OCI-LY7 (cell line): ENCODE data around the gene PRLR. TPM values are rescaled to one million over a fixed set of nuclear protein-coding genes. Genes with fewer than 3 reads are reported as not detected.

Experiments used
- BruUV-seq: library from RNA; stranded (reverse); fragments of 400-500 nt; replicated peaks from 2 replicates; lab custom pipeline; 2021; lab: Mats Ljungman, UMichigan
- CTCF ChIA-PET: fragments of 300-600 bp; sonication (Branson Sonifier 250); formaldehyde crosslinking; loops from one replicate; lab custom pipeline; 2022; ENCODE audit warnings: antibody characterized with exemption; ENCODE audit not compliant: unreplicated experiment; lab: Charles Lee
- POLR2A ChIA-PET: fragments of 300-600 bp; sonication (Branson Sonifier 250); formaldehyde crosslinking; loops from one replicate; lab custom pipeline; 2022; ENCODE audit warnings: antibody characterized with exemption; lab: Charles Lee
- DNase-seq: peaks from one replicate; pipeline ENCODE4 v3.0.0-alpha.2; 2015; ENCODE audit warnings: low spot score
- H2AFZ ChIP-seq: fragments of 200-600 bp; sonication (generic), shearing (Covaris generic); 2 replicates; pipeline ENCODE4 v1.6.1; 2014; ENCODE audit warnings: mild to moderate bottlenecking, antibody characterized with exemption, low read length, moderate library complexity
- H3K27ac ChIP-seq: fragments of 200-600 bp; sonication (generic); 2 replicates; pipeline ENCODE4 v1.5.1; 2014; ENCODE audit warnings: mixed run types, low read depth, mild to moderate bottlenecking, moderate library complexity, low read length, inconsistent platforms; ENCODE audit not compliant: poor library complexity, severe bottlenecking
- H3K36me3 ChIP-seq: fragments of 200-600 bp; sonication (generic); 2 replicates; pipeline ENCODE4 v1.6.1; 2014; ENCODE audit warnings: mild to moderate bottlenecking, antibody characterized with exemption, low read length, moderate library complexity, mixed read lengths; ENCODE audit not compliant: insufficient read depth
- H3K4me1 ChIP-seq: fragments of 200-600 bp; sonication (generic); 2 replicates; pipeline ENCODE4 v1.5.1; 2014; ENCODE audit warnings: mild to moderate bottlenecking, low read length; ENCODE audit not compliant: insufficient read depth, poor library complexity, severe bottlenecking
- H3K4me2 ChIP-seq: fragments of 200-600 bp; sonication (generic); 2 replicates; pipeline ENCODE4 v1.6.1; 2014; ENCODE audit warnings: mild to moderate bottlenecking, low read length
- H3K4me3 ChIP-seq: fragments of 200-600 bp; sonication (generic); 2 replicates; pipeline ENCODE4 v1.5.1; 2014; ENCODE audit warnings: mild to moderate bottlenecking, low read depth, low read length; ENCODE audit not compliant: poor library complexity, severe bottlenecking
- H3K79me2 ChIP-seq: fragments of 200-600 bp; sonication (generic); 2 replicates; pipeline ENCODE4 v1.6.1; 2016; ENCODE audit warnings: low read depth, mild to moderate bottlenecking, low read length, moderate library complexity, mixed read lengths; ENCODE audit not compliant: insufficient read depth
- H3K9me2 ChIP-seq: fragments of 200-600 bp; sonication (generic); 2 replicates; pipeline ENCODE4 v1.6.1; 2016; ENCODE audit warnings: mild to moderate bottlenecking, low read length, mixed read lengths; ENCODE audit not compliant: insufficient read depth
- H3K9me3 ChIP-seq: fragments of 200-600 bp; sonication (generic); 2 replicates; pipeline ENCODE4 v1.6.1; 2014; ENCODE audit warnings: mild to moderate bottlenecking, mixed run types, low read length, mixed read lengths
- H4K20me1 ChIP-seq: fragments of 200-600 bp; sonication (generic); 2 replicates; pipeline ENCODE4 v1.6.1; 2014; ENCODE audit warnings: mild to moderate bottlenecking, antibody characterized with exemption, low read length, moderate library complexity, mixed read lengths; ENCODE audit not compliant: insufficient read depth
- CTCF ChIP-seq: fragments of 200-600 bp; sonication (generic); conservative IDR thresholded peaks from 2 replicates; pipeline ENCODE4 v1.5.1; 2014; ENCODE audit warnings: mild to moderate bottlenecking, antibody characterized with exemption, low read length, moderate library complexity, mixed read lengths
- EZH2phosphoT487 ChIP-seq: fragments of 200-600 bp; sonication (generic); IDR thresholded peaks from 2 replicates; pipeline ENCODE4 v1.6.1; 2018; ENCODE audit warnings: low read depth, borderline replicate concordance, mild to moderate bottlenecking, mixed run types, antibody characterized with exemption, low read length, moderate library complexity, mixed read lengths
- intact Hi-C: fragments of 100-400 bp; cut with micrococcal nuclease; formaldehyde crosslinking; loops from one replicate; pipeline ENCODE4 v1.10.0; 2022; ENCODE audit not compliant: unreplicated experiment
- total RNA-seq, 2 experiments: library from RNA; depleted of rRNA in 1 of 2; stranded (reverse); fragments of >200 nt in 1 of 2; shearing (Covaris generic) in 1 of 2; gene quantifications; 2 replicates each; pipeline ENCODE4 v1.2.3, GENCODE V29; 2014 to 2022

The PRLR gene
- total RNA-seq, 2 experiments from 2014 or later: not detected

- H2AFZ ChIP-seq: no peak overlapping the region
- H3K4me1 ChIP-seq: no peaks in the 10 kb centered on the region
- CTCF ChIA-PET: no interaction called here
- H3K4me2 ChIP-seq: no peak overlapping the region
- no peaks in the 10 kb centered on the region for H3K79me2 ChIP-seq
- H3K27ac ChIP-seq: no peak overlapping the region
- no peak for DNase-seq
- H3K36me3 ChIP-seq: no peaks in the 10 kb centered on the region
- H4K20me1 ChIP-seq: no peaks in the 10 kb centered on the region
- H3K9me2 ChIP-seq: no peaks in the 10 kb centered on the region
- intact Hi-C loops: no loop called here
- no peak overlapping the region for H3K4me3 ChIP-seq
- POLR2A ChIA-PET: interaction anchor here (1.0 kb wide), 1 partner anchor 22 kb away, joined by 4 read pairs; no protein-coding TSS in a partner anchor
- no TSS peak for BruUV-seq
- no peaks in the 10 kb centered on the region for H3K9me3 ChIP-seq
- no peak for TF ChIP-seq EZH2phosphoT487
- TF ChIP-seq CTCF: no peak
These were observed 84.5 kb downstream of the PRLR start for GRCh38 chr5:35145691-35146317.

- H4K20me1 ChIP-seq: no peaks in the 10 kb centered on the region
- no peak overlapping the region for H3K27ac ChIP-seq
- ChIA-PET CTCF (no interaction called here), POLR2A (interaction anchor here (1.0 kb wide), 1 partner anchor 21 kb away, joined by 4 read pairs; no protein-coding TSS in a partner anchor)
- no peak overlapping the region for H2AFZ ChIP-seq
- no peaks in the 10 kb centered on the region for H3K9me2 ChIP-seq
- TF ChIP-seq EZH2phosphoT487 (no peak), CTCF (no peak)
- H3K4me2 ChIP-seq: no peak overlapping the region
- H3K9me3 ChIP-seq: no peaks in the 10 kb centered on the region
- intact Hi-C loops: no loop called here
- no peaks in the 10 kb centered on the region for H3K4me1 ChIP-seq
- H3K4me3 ChIP-seq: no peak overlapping the region
- DNase-seq: no peak
- no TSS peak for BruUV-seq
- no peaks in the 10 kb centered on the region for H3K79me2 ChIP-seq
- H3K36me3 ChIP-seq: no peaks in the 10 kb centered on the region
These were observed 85.3 kb downstream of the PRLR start for GRCh38 chr5:35145012-35145411.

- BruUV-seq: no TSS peak
- Histone ChIP-seq H4K20me1 (no peaks in the 10 kb centered on the region), H3K4me1 (no peaks in the 10 kb centered on the region), H2AFZ (no peak overlapping the region), H3K36me3 (no peaks in the 10 kb centered on the region), H3K4me3 (no peak overlapping the region), H3K9me3 (no peaks in the 10 kb centered on the region), H3K9me2 (no peaks in the 10 kb centered on the region), H3K4me2 (no peak overlapping the region), H3K79me2 (no peaks in the 10 kb centered on the region), H3K27ac (no peak overlapping the region)
- ChIA-PET CTCF (no interaction called here), POLR2A (interaction anchor here (0.6 to 0.7 kb wide), 3 partner anchors 14 to 908 kb away, joined by 3 to 4 read pairs (median 4); no protein-coding TSS in a partner anchor)
- DNase-seq: no peak
- TF ChIP-seq CTCF: no peak
- no peak for TF ChIP-seq EZH2phosphoT487
- intact Hi-C loops: no loop called here
These were observed 86.4 kb downstream of the PRLR start for GRCh38 chr5:35143841-35144240.
